ENCODE measurements around the gene RIPOR3.

Gene RIPOR3

GRCh38 chr20:50594591-50595432 is 96.5 kb downstream of the RIPOR3 start:
- H3K27ac Mint-ChIP-seq, result no peak overlapping the region
- H3K4me3 Mint-ChIP-seq, result no peak overlapping the region
- no peak for TF ChIP-seq CTCF (IDR thresholded peaks at IDR 0.05; ENCODE audit: unreplicated experiment in 3 of 3)

GRCh38 chr20:50594231-50594590 is 97.1 kb downstream of the RIPOR3 start:
- H3K27me3 Mint-ChIP-seq (ENCODE audit: low read depth), result peaks cover 6% of the 10 kb centered on the region
- peaks cover 3% of the 10 kb centered on the region for H3K36me3 Mint-ChIP-seq (ENCODE audit: low read depth)

More at GRCh38 chr20:50594591-50595432, 96.5 kb downstream of the RIPOR3 start:
- Mint-ChIP-seq H3K36me3 (ENCODE audit: low read depth) (peaks cover 3% of the 10 kb centered on the region), H3K9me3 (no peaks in the 10 kb centered on the region), H3K27me3 (ENCODE audit: low read depth) (peaks cover 6% of the 10 kb centered on the region), H3K4me1 (peaks cover 14% of the 10 kb centered on the region)

GRCh38 chr20:50593005-50593335 is 98.4 kb downstream of the RIPOR3 start:
- Mint-ChIP-seq H3K9me3 (no peaks in the 10 kb centered on the region), H3K4me3 (no peak overlapping the region), H3K36me3 (ENCODE audit: low read depth) (peaks cover 8% of the 10 kb centered on the region), H3K4me1 (peaks cover 14% of the 10 kb centered on the region), H3K27me3 (ENCODE audit: low read depth) (peaks cover 6% of the 10 kb centered on the region), H3K27ac (peak overlapping the region in 1 of 3 experiments; percentile 37)
- TF ChIP-seq CTCF (IDR thresholded peaks at IDR 0.05; ENCODE audit: unreplicated experiment in 3 of 3), result no peak

More at GRCh38 chr20:50594231-50594590, 97.1 kb downstream of the RIPOR3 start:
- TF ChIP-seq CTCF (IDR thresholded peaks at IDR 0.05; ENCODE audit: unreplicated experiment in 3 of 3), result no peak
- no peak overlapping the region for H3K4me3 Mint-ChIP-seq
- H3K4me1 Mint-ChIP-seq, result peaks cover 14% of the 10 kb centered on the region
- H3K9me3 Mint-ChIP-seq, result no peaks in the 10 kb centered on the region
- no peak overlapping the region for H3K27ac Mint-ChIP-seq

- Mint-ChIP-seq H3K27ac (peak overlapping the region in 1 of 3 experiments; percentile 37), H3K4me1 (peaks cover 14% of the 10 kb centered on the region), H3K4me3 (no peak overlapping the region), H3K36me3 (ENCODE audit: low read depth) (peaks cover 9% of the 10 kb centered on the region), H3K27me3 (ENCODE audit: low read depth) (peaks cover 6% of the 10 kb centered on the region), H3K9me3 (no peaks in the 10 kb centered on the region)
- no peak for TF ChIP-seq CTCF (IDR thresholded peaks at IDR 0.05; ENCODE audit: unreplicated experiment in 3 of 3)
These were observed 98.9 kb downstream of the RIPOR3 start for GRCh38 chr20:50592282-50593004.

- H3K27me3 Mint-ChIP-seq (ENCODE audit: low read depth), result peaks cover 4% of the 10 kb centered on the region
- peaks cover 9% of the 10 kb centered on the region for H3K36me3 Mint-ChIP-seq (ENCODE audit: low read depth)
- peaks cover 14% of the 10 kb centered on the region for H3K4me1 Mint-ChIP-seq
- H3K9me3 Mint-ChIP-seq, result no peaks in the 10 kb centered on the region
- no peak for TF ChIP-seq CTCF (IDR thresholded peaks at IDR 0.05; ENCODE audit: unreplicated experiment in 3 of 3)
- H3K4me3 Mint-ChIP-seq, result no peak overlapping the region
- H3K27ac Mint-ChIP-seq, result no peak overlapping the region
These were observed 100.0 kb downstream of the RIPOR3 start for GRCh38 chr20:50591233-50591852.
